H1 (cell line): ENCODE results near the gene NCEH1. TPM values are rescaled to one million over a fixed set of nuclear protein-coding genes. Genes with fewer than 3 reads are reported as not detected.
"Not testable (repeated sequence)": the region's sequence is repeated elsewhere in the genome, so short reads cannot be mapped to it uniquely, and the experiment has no call there.

Experiments used
- CTCF ChIA-PET: fragments of 300-600 bp; sonication (Branson Sonifier 250); formaldehyde crosslinking; loops from one replicate; lab custom pipeline; 2021; ENCODE audit not compliant: partially characterized antibody; lab: Charles Lee
- POLR2A ChIA-PET: fragments of 300-600 bp; sonication (Branson Sonifier 250); formaldehyde crosslinking; loops from one replicate; lab custom pipeline; 2021; ENCODE audit warnings: inconsistent platforms; ENCODE audit not compliant: partially characterized antibody; lab: Charles Lee
- DNase-seq, 2 experiments: peaks; one replicate each; pipeline versions ENCODE4 v3.0.0 to v3.0.0-alpha.2; 2010 to 2022; ENCODE audit warnings: low spot score in 2 of 2, low read depth in 1 of 2, mixed read lengths in 1 of 2
- FAIRE-seq: peaks from 2 replicates; lab custom pipeline; 2011; peaks lifted over from hg19 to GRCh38; lab: Jason Lieb, UNC
- H2AFZ ChIP-seq: 2 replicates; pipeline ENCODE4 v1.8.1; 2012; ENCODE audit warnings: low read length, inconsistent platforms
- H2AK5ac ChIP-seq: 2 replicates; pipeline ENCODE4 v1.6.1; 2013; ENCODE audit warnings: low read depth, low read length
- H2BK120ac ChIP-seq: replicated peaks from 2 replicates; pipeline ENCODE3; 2013; ENCODE audit warnings: low read depth, low read length, inconsistent platforms
- H2BK12ac ChIP-seq: 2 replicates; pipeline ENCODE4 v1.6.1; 2013; ENCODE audit warnings: low read depth, low read length
- H2BK15ac ChIP-seq: 2 replicates; pipeline ENCODE4 v1.6.1; 2013; ENCODE audit warnings: low read length
- H2BK20ac ChIP-seq: 2 replicates; pipeline ENCODE4 v1.6.1; 2013; ENCODE audit warnings: low read length
- H2BK5ac ChIP-seq: 2 replicates; pipeline ENCODE4 v1.6.1; 2013; ENCODE audit warnings: low read depth, low read length
- H3K14ac ChIP-seq: 2 replicates; pipeline ENCODE4 v1.6.1; 2013; ENCODE audit warnings: inconsistent platforms; ENCODE audit not compliant: insufficient read length
- H3K18ac ChIP-seq: 2 replicates; pipeline ENCODE4 v1.6.1; 2013; ENCODE audit warnings: low read length; ENCODE audit errors: extremely low read depth
- H3K23ac ChIP-seq: 2 replicates; pipeline ENCODE4 v1.6.1; 2013; ENCODE audit warnings: inconsistent platforms; ENCODE audit not compliant: insufficient read length
- H3K23me2 ChIP-seq: 2 replicates; pipeline ENCODE4 v1.6.1; 2013; ENCODE audit warnings: low read depth, low read length
- H3K27ac ChIP-seq: 2 replicates; pipeline ENCODE4 v1.6.1; 2011; ENCODE audit warnings: low read depth, low read length, inconsistent platforms
- H3K27me3 ChIP-seq, 4 experiments: replicated peaks in 1 of 4; 1 replicate in 1 of 4; 2 replicates in 3 of 4; pipeline versions ENCODE4 v1.6.1 to v1.8.1; 2011 to 2013; ENCODE audit warnings: low read length in 3 of 4, mild to moderate bottlenecking in 3 of 4, inconsistent platforms in 2 of 4, mixed read lengths in 2 of 4, moderate library complexity in 1 of 4; ENCODE audit not compliant: control insufficient read depth in 3 of 4, insufficient read depth in 3 of 4; ENCODE audit errors: extremely low read depth in 1 of 4
- H3K36me3 ChIP-seq, 4 experiments: 2 replicates each; pipeline versions ENCODE4 v1.6.1 to v1.8.1; 2011 to 2013; ENCODE audit warnings: mild to moderate bottlenecking in 4 of 4, low read length in 3 of 4, moderate library complexity in 2 of 4, control low read depth in 1 of 4, inconsistent platforms in 1 of 4; ENCODE audit not compliant: insufficient read depth in 4 of 4, control insufficient read depth in 2 of 4
- H3K4ac ChIP-seq: replicated peaks from 2 replicates; pipeline ENCODE3; 2013; ENCODE audit warnings: low read length, low read depth, mixed read lengths, inconsistent platforms; ENCODE audit not compliant: insufficient read length
- H3K4me1 ChIP-seq, 4 experiments: replicated peaks in 1 of 4; 1 replicate in 1 of 4; 2 replicates in 3 of 4; pipeline versions ENCODE4 v1.6.1 to v1.8.1; 2011 to 2013; ENCODE audit warnings: low read length in 3 of 4, inconsistent platforms in 2 of 4, mixed read lengths in 1 of 4; ENCODE audit not compliant: insufficient read depth in 4 of 4, control insufficient read depth in 3 of 4
- H3K4me2 ChIP-seq, 2 experiments: 2 replicates each; pipeline versions ENCODE4 v1.6.1 to v1.8.1; 2011 to 2013; ENCODE audit warnings: low read depth in 2 of 2, low read length in 2 of 2, control low read depth in 1 of 2, inconsistent platforms in 1 of 2, mild to moderate bottlenecking in 1 of 2; ENCODE audit not compliant: insufficient read depth in 1 of 2
- H3K4me3 ChIP-seq, 4 experiments: fragments of 200-600, 300-600 bp in 1 of 4; sonication (generic), shearing (Covaris generic), sonication (Bioruptor Twin) in 1 of 4; 2 replicates each; pipeline versions ENCODE4 v1.5.1 to v1.8.1; 2011 to 2016; ENCODE audit warnings: low read length in 4 of 4, low read depth in 3 of 4, control low read depth in 2 of 4, inconsistent platforms in 2 of 4, mild to moderate bottlenecking in 2 of 4, mixed read lengths in 1 of 4, moderate library complexity in 1 of 4; ENCODE audit not compliant: insufficient read depth in 2 of 4; ENCODE audit errors: extremely low read depth in 1 of 4
- H3K56ac ChIP-seq: replicated peaks from 2 replicates; pipeline ENCODE3; 2013; ENCODE audit warnings: low read depth, mild to moderate bottlenecking, mixed read lengths, low read length, inconsistent platforms; ENCODE audit not compliant: insufficient read length
- H3K79me1 ChIP-seq: 2 replicates; pipeline ENCODE4 v1.6.1; 2013; ENCODE audit warnings: low read depth, low read length, control low read depth
- H3K79me2 ChIP-seq, 2 experiments: 2 replicates each; pipeline versions ENCODE4 v1.6.1 to v1.8.1; 2012 to 2013; ENCODE audit warnings: low read length in 2 of 2, mild to moderate bottlenecking in 2 of 2, inconsistent platforms in 1 of 2; ENCODE audit not compliant: insufficient read depth in 2 of 2, control insufficient read depth in 1 of 2
- H3K9ac ChIP-seq, 4 experiments: replicated peaks in 1 of 4; 1 replicate in 1 of 4; 2 replicates in 3 of 4; pipeline versions ENCODE4 v1.6.1 to v1.8.1; 2011 to 2013; ENCODE audit warnings: low read depth in 3 of 4, low read length in 3 of 4, control low read depth in 2 of 4, mild to moderate bottlenecking in 2 of 4, moderate library complexity in 2 of 4, inconsistent platforms in 1 of 4; ENCODE audit errors: extremely low read depth in 1 of 4
- H3K9me3 ChIP-seq, 2 experiments: 2 replicates each; pipeline versions ENCODE4 v1.6.1 to v1.8.1; 2012 to 2013; ENCODE audit warnings: mild to moderate bottlenecking in 2 of 2, moderate library complexity in 2 of 2, control low read depth in 1 of 2, inconsistent platforms in 1 of 2, low read depth in 1 of 2, low read length in 1 of 2, mixed read lengths in 1 of 2; ENCODE audit not compliant: insufficient read depth in 2 of 2
- H4K20me1 ChIP-seq, 2 experiments: replicated peaks in 1 of 2; 2 replicates each; pipeline versions ENCODE3 to v1.8.1; 2011 to 2013; ENCODE audit warnings: inconsistent platforms in 2 of 2, low read length in 2 of 2, mild to moderate bottlenecking in 1 of 2; ENCODE audit not compliant: insufficient read depth in 2 of 2, control insufficient read depth in 1 of 2
- H4K5ac ChIP-seq: 2 replicates; pipeline ENCODE4 v1.6.1; 2013; ENCODE audit warnings: low read length, low read depth, mixed read lengths, inconsistent platforms; ENCODE audit not compliant: insufficient read length
- H4K8ac ChIP-seq: 2 replicates; pipeline ENCODE4 v1.8.0; 2013; ENCODE audit warnings: mild to moderate bottlenecking, moderate library complexity, low read length, inconsistent platforms; ENCODE audit not compliant: insufficient read depth; ENCODE audit errors: extremely low read depth
- H4K91ac ChIP-seq: replicated peaks from 2 replicates; pipeline ENCODE3; 2013; ENCODE audit warnings: low read length, mixed read lengths, inconsistent platforms; ENCODE audit not compliant: insufficient read length
- POU5F1 ChIP-seq: IDR thresholded peaks from 2 replicates; pipeline ENCODE4 v1.6.1; 2011; ENCODE audit warnings: low read depth, mild to moderate bottlenecking, low read length, moderate library complexity
- WGBS, 2 experiments: shearing (Covaris generic) in 1 of 2; methylation state at CpG; one replicate each; pipeline versions ENCODE4 v1.1.6 to v1.1.7; 2013 to 2015; ENCODE audit warnings: low lambda C conversion rate in 2 of 2, mixed read lengths in 2 of 2, inconsistent platforms in 1 of 2, low coverage in 1 of 2, missing lambda C conversion rate in 1 of 2; ENCODE audit not compliant: insufficient replicate concordance in 2 of 2, insufficient coverage in 1 of 2, insufficient read length in 1 of 2; ENCODE audit errors: extremely low coverage in 1 of 2, missing lambda C conversion rate in 1 of 2; 5-methylcytosine and 5-hydroxymethylcytosine counted together
- polyA plus RNA-seq, 7 experiments: library from polyadenylated mRNA; depleted of rRNA in 3 of 7; stranded (reverse) in 5 of 7; unstranded in 2 of 7; fragments of >200 nt in 5 of 7; fragments of 200-250 nt in 2 of 7; gene quantifications; 1 replicate in 5 of 7; 2 replicates in 1 of 7; 4 replicates in 1 of 7; pipeline versions ENCODE4 v1.2.1 to v1.2.3, GENCODE V29; 2011 to 2013; ENCODE audit warnings: missing spikeins in 2 of 7, mixed read lengths in 2 of 7
- total RNA-seq: library from RNA; stranded (reverse); fragmentation: NEBNext Ultra II Directional; extraction: Animal tissue kit (Norgen Biotek cat#: 25700); gene quantifications from 2 replicates; pipeline ENCODE4 v1.2.1, GENCODE V29; 2021

The NCEH1 gene
- total and polyA plus RNA-seq, 2 of the 8 experiments (the other 6 are each of a cell fraction or from before 2014, with no cell fraction given): 2.2 to 6.4 TPM

- no peak for TF ChIP-seq POU5F1
Observed at GRCh38 chr3:172704001-172704400, 6.9 kb downstream of the NCEH1 start (continued).

- H3K79me1 ChIP-seq, H3K79me2 ChIP-seq, H4K8ac ChIP-seq, H2BK20ac ChIP-seq, H2BK5ac ChIP-seq, H3K9me3 ChIP-seq, H2AFZ ChIP-seq, H2BK15ac ChIP-seq, H3K18ac ChIP-seq, H3K23ac ChIP-seq, H3K4me1 ChIP-seq, H3K14ac ChIP-seq, H3K23me2 ChIP-seq, H3K36me3 ChIP-seq, H3K4me3 ChIP-seq, H3K9ac ChIP-seq, H2BK120ac ChIP-seq, H3K4me2 ChIP-seq, DNase-seq, H4K20me1 ChIP-seq, H3K4ac ChIP-seq, H4K5ac ChIP-seq, H3K56ac ChIP-seq, FAIRE-seq, H2BK12ac ChIP-seq, H3K27me3 ChIP-seq, H4K91ac ChIP-seq, H3K27ac ChIP-seq, H2AK5ac ChIP-seq: not testable (repeated sequence)
- 91% methylated on average over 3 of the region's 3 CpGs; no CpG with 5 or more reads in 1 of the 2 experiments for WGBS, 2 experiments
- CTCF ChIA-PET: interaction anchor here (1.0 to 2.8 kb wide), 2 partner anchors 19 to 30 kb away, joined by 4 to 15 read pairs; no protein-coding TSS in a partner anchor
- POLR2A ChIA-PET: interaction anchor here (1.2 kb wide), 1 partner anchor 11 kb away, joined by 5 read pairs; no protein-coding TSS in a partner anchor
Observed at GRCh38 chr3:172702731-172703130, 8.1 kb downstream of the NCEH1 start.
